OCI-LY7 (cell line): ENCODE measurements around the gene HOXC9. TPM values are rescaled to one million over a fixed set of nuclear protein-coding genes. Genes with fewer than 3 reads are reported as not detected.

Experiments
- BruUV-seq: library from RNA; stranded (reverse); fragments of 400-500 nt; replicated peaks from 2 replicates; lab custom pipeline; 2021; lab: Mats Ljungman, UMichigan
- CTCF ChIA-PET: fragments of 300-600 bp; sonication (Branson Sonifier 250); formaldehyde crosslinking; loops from one replicate; lab custom pipeline; 2022; ENCODE audit warnings: antibody characterized with exemption; ENCODE audit not compliant: unreplicated experiment; lab: Charles Lee
- POLR2A ChIA-PET: fragments of 300-600 bp; sonication (Branson Sonifier 250); formaldehyde crosslinking; loops from one replicate; lab custom pipeline; 2022; ENCODE audit warnings: antibody characterized with exemption; lab: Charles Lee
- DNase-seq: peaks from one replicate; pipeline ENCODE4 v3.0.0-alpha.2; 2015; ENCODE audit warnings: low spot score
- H2AFZ ChIP-seq: fragments of 200-600 bp; sonication (generic), shearing (Covaris generic); 2 replicates; pipeline ENCODE4 v1.6.1; 2014; ENCODE audit warnings: mild to moderate bottlenecking, antibody characterized with exemption, low read length, moderate library complexity
- H3K27ac ChIP-seq: fragments of 200-600 bp; sonication (generic); 2 replicates; pipeline ENCODE4 v1.5.1; 2014; ENCODE audit warnings: mixed run types, low read depth, mild to moderate bottlenecking, moderate library complexity, low read length, inconsistent platforms; ENCODE audit not compliant: poor library complexity, severe bottlenecking
- H3K36me3 ChIP-seq: fragments of 200-600 bp; sonication (generic); 2 replicates; pipeline ENCODE4 v1.6.1; 2014; ENCODE audit warnings: mild to moderate bottlenecking, antibody characterized with exemption, low read length, moderate library complexity, mixed read lengths; ENCODE audit not compliant: insufficient read depth
- H3K4me1 ChIP-seq: fragments of 200-600 bp; sonication (generic); 2 replicates; pipeline ENCODE4 v1.5.1; 2014; ENCODE audit warnings: mild to moderate bottlenecking, low read length; ENCODE audit not compliant: insufficient read depth, poor library complexity, severe bottlenecking
- H3K4me2 ChIP-seq: fragments of 200-600 bp; sonication (generic); 2 replicates; pipeline ENCODE4 v1.6.1; 2014; ENCODE audit warnings: mild to moderate bottlenecking, low read length
- H3K4me3 ChIP-seq: fragments of 200-600 bp; sonication (generic); 2 replicates; pipeline ENCODE4 v1.5.1; 2014; ENCODE audit warnings: mild to moderate bottlenecking, low read depth, low read length; ENCODE audit not compliant: poor library complexity, severe bottlenecking
- H3K79me2 ChIP-seq: fragments of 200-600 bp; sonication (generic); 2 replicates; pipeline ENCODE4 v1.6.1; 2016; ENCODE audit warnings: low read depth, mild to moderate bottlenecking, low read length, moderate library complexity, mixed read lengths; ENCODE audit not compliant: insufficient read depth
- H3K9me2 ChIP-seq: fragments of 200-600 bp; sonication (generic); 2 replicates; pipeline ENCODE4 v1.6.1; 2016; ENCODE audit warnings: mild to moderate bottlenecking, low read length, mixed read lengths; ENCODE audit not compliant: insufficient read depth
- H3K9me3 ChIP-seq: fragments of 200-600 bp; sonication (generic); 2 replicates; pipeline ENCODE4 v1.6.1; 2014; ENCODE audit warnings: mild to moderate bottlenecking, mixed run types, low read length, mixed read lengths
- H4K20me1 ChIP-seq: fragments of 200-600 bp; sonication (generic); 2 replicates; pipeline ENCODE4 v1.6.1; 2014; ENCODE audit warnings: mild to moderate bottlenecking, antibody characterized with exemption, low read length, moderate library complexity, mixed read lengths; ENCODE audit not compliant: insufficient read depth
- CTCF ChIP-seq: fragments of 200-600 bp; sonication (generic); conservative IDR thresholded peaks from 2 replicates; pipeline ENCODE4 v1.5.1; 2014; ENCODE audit warnings: mild to moderate bottlenecking, antibody characterized with exemption, low read length, moderate library complexity, mixed read lengths
- EZH2phosphoT487 ChIP-seq: fragments of 200-600 bp; sonication (generic); IDR thresholded peaks from 2 replicates; pipeline ENCODE4 v1.6.1; 2018; ENCODE audit warnings: low read depth, borderline replicate concordance, mild to moderate bottlenecking, mixed run types, antibody characterized with exemption, low read length, moderate library complexity, mixed read lengths
- intact Hi-C: fragments of 100-400 bp; cut with micrococcal nuclease; formaldehyde crosslinking; loops from one replicate; pipeline ENCODE4 v1.10.0; 2022; ENCODE audit not compliant: unreplicated experiment
- total RNA-seq, 2 experiments: library from RNA; depleted of rRNA in 1 of 2; stranded (reverse); fragments of >200 nt in 1 of 2; shearing (Covaris generic) in 1 of 2; gene quantifications; 2 replicates each; pipeline ENCODE4 v1.2.3, GENCODE V29; 2014 to 2022

HOXC9 gene
- total RNA-seq, 2 experiments from 2014 or later = 0.42 TPM; not detected in 1

- no peaks in the 10 kb centered on the region for H3K9me3 ChIP-seq
- POLR2A ChIA-PET = no interaction called here
- H3K9me2 ChIP-seq = no peaks in the 10 kb centered on the region
- BruUV-seq = no TSS peak
- TF ChIP-seq EZH2phosphoT487 (no peak), CTCF (no peak)
- H3K36me3 ChIP-seq = no peaks in the 10 kb centered on the region
- peaks cover 49% of the 10 kb centered on the region for H3K4me1 ChIP-seq
- intact Hi-C loops = loop anchor here (10.0 kb wide), 2 partner anchors 185 to 275 kb away; no protein-coding TSS in a partner anchor
- no peaks in the 10 kb centered on the region for H4K20me1 ChIP-seq
- H3K27ac ChIP-seq = no peak overlapping the region
- CTCF ChIA-PET = no interaction called here
- H3K4me2 ChIP-seq = no peak overlapping the region
- no peak for DNase-seq
- H3K4me3 ChIP-seq = no peak overlapping the region
- H2AFZ ChIP-seq = no peak overlapping the region
- no peaks in the 10 kb centered on the region for H3K79me2 ChIP-seq
These were observed 19.7 kb upstream of the HOXC9 start for GRCh38 chr12:53980104-53980801.

DNA sequence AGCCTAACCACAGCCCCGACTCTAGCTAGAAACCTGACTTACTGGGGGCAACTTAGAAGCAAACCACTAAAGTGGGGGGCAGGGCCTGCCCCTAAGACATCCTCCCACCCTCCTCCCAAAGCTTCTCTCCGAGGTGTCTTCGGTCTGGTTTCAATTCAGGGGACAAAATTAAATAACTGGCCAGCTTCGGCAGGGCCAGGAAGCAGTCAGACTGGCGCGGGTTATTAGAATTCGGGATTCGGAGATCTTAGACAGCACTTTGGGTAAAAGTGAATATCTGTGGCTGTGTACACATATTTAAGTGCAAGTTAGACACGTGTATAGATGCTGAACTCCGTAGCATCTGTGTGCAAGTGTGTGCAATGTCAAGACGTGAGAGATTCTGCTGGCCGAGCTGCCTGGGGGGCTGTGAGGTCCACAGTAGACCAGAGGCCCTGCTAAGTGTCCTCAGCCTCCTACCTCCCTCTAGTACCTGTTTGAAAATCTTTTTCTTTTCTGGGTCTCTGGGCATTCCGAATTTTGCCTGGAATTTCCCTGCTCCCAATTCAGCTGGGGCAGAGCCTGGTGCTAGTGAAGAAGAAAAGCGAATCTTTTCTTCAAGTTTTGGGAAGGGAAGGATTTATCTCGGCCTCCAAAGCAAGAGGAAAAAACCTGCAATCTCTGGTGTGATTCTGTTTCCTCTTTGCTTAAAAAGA, 19.0 kb upstream of the HOXC9 start:
- no peak overlapping the region for H2AFZ ChIP-seq
- H3K4me3 ChIP-seq = no peak overlapping the region
- ChIA-PET POLR2A (no interaction called here), CTCF (no interaction called here)
- H3K4me1 ChIP-seq = peaks cover 49% of the 10 kb centered on the region
- no peaks in the 10 kb centered on the region for H3K79me2 ChIP-seq
- no peak overlapping the region for H3K4me2 ChIP-seq
- no peak for TF ChIP-seq EZH2phosphoT487
- TF ChIP-seq CTCF = no peak
- no peaks in the 10 kb centered on the region for H3K9me2 ChIP-seq
- BruUV-seq = no TSS peak
- H4K20me1 ChIP-seq = no peaks in the 10 kb centered on the region
- no peak for DNase-seq
- no peaks in the 10 kb centered on the region for H3K36me3 ChIP-seq
- H3K9me3 ChIP-seq = no peaks in the 10 kb centered on the region
- H3K27ac ChIP-seq = no peak overlapping the region
- intact Hi-C loops = loop anchor here (10.0 kb wide), 2 partner anchors 186 to 276 kb away; no protein-coding TSS in a partner anchor
